IMR-90 (cell line): ENCODE results near the gene GGNBP2. TPM values are rescaled to one million over a fixed set of nuclear protein-coding genes. Genes with fewer than 3 reads are reported as not detected.

Experiments used
- ATAC-seq: fragments of 200-7000 bp; cut with Tn5 transposase; 2 replicates; pipeline ENCODE4 v1.9.1; 2020; ENCODE audit warnings: low read depth, mild to moderate bottlenecking, moderate library complexity
- BruUV-seq: library from RNA; stranded (reverse); fragments of 400-500 nt; replicated peaks from 2 replicates; lab custom pipeline; 2021; lab: Mats Ljungman, UMichigan
- CTCF ChIA-PET: fragments of 300-600 bp; formaldehyde crosslinking; extraction: SDS; loops from one replicate; lab custom pipeline; 2021; ENCODE audit warnings: antibody characterized with exemption; lab: Yijun Ruan, JAX
- POLR2A ChIA-PET: fragments of 300-600 bp; sonication (Branson Sonifier 250); formaldehyde crosslinking; loops from one replicate; lab custom pipeline; 2022; ENCODE audit warnings: antibody characterized with exemption; ENCODE audit not compliant: unreplicated experiment; lab: Charles Lee
- DNase-seq: peaks from one replicate; pipeline ENCODE4 v3.0.0; 2013
- H2AFZ ChIP-seq: replicated peaks from 2 replicates; pipeline ENCODE3; 2013; ENCODE audit warnings: low read length, mild to moderate bottlenecking; ENCODE audit not compliant: poor library complexity
- H2AK5ac ChIP-seq: 2 replicates; pipeline ENCODE4 v1.6.1; 2013; ENCODE audit warnings: low read depth, low read length, inconsistent platforms
- H2AK9ac ChIP-seq: replicated peaks from 2 replicates; pipeline ENCODE3; 2013; ENCODE audit warnings: mild to moderate bottlenecking, low read depth, low read length, moderate library complexity; ENCODE audit not compliant: poor library complexity
- H2BK120ac ChIP-seq: 2 replicates; pipeline ENCODE4 v1.6.1; 2013; ENCODE audit warnings: low read depth, low read length, inconsistent platforms
- H2BK15ac ChIP-seq: 3 replicates; pipeline ENCODE4 v1.6.1; 2013; ENCODE audit warnings: low read depth, low read length, inconsistent platforms
- H2BK20ac ChIP-seq: 2 replicates; pipeline ENCODE4 v1.6.1; 2013; ENCODE audit warnings: low read depth, mild to moderate bottlenecking, inconsistent platforms, low read length, moderate library complexity
- H2BK5ac ChIP-seq: 2 replicates; pipeline ENCODE4 v1.6.1; 2013; ENCODE audit warnings: mild to moderate bottlenecking, low read depth, low read length, inconsistent platforms; ENCODE audit not compliant: poor library complexity, severe bottlenecking
- H3K14ac ChIP-seq: replicated peaks from 2 replicates; pipeline ENCODE4 v1.6.1; 2013; ENCODE audit warnings: low read depth, low read length, inconsistent platforms
- H3K18ac ChIP-seq: 2 replicates; pipeline ENCODE4 v1.6.1; 2013; ENCODE audit warnings: low read depth, low read length, control low read depth
- H3K23ac ChIP-seq: 2 replicates; pipeline ENCODE4 v1.6.1; 2013; ENCODE audit warnings: low read depth, low read length, inconsistent platforms
- H3K27ac ChIP-seq: 2 replicates; pipeline ENCODE4 v1.5.1; 2013; ENCODE audit warnings: mild to moderate bottlenecking, control low read depth, low read length; ENCODE audit not compliant: insufficient read depth
- H3K27me3 ChIP-seq: 2 replicates; pipeline ENCODE4 v1.6.1; 2013; ENCODE audit warnings: low read length; ENCODE audit not compliant: control insufficient read depth, insufficient read depth
- H3K36me3 ChIP-seq: 2 replicates; pipeline ENCODE4 v1.6.1; 2013; ENCODE audit warnings: low read length, mixed read lengths; ENCODE audit not compliant: control insufficient read depth, insufficient read depth
- H3K4ac ChIP-seq: 2 replicates; pipeline ENCODE4 v1.6.1; 2013; ENCODE audit warnings: low read depth, low read length, inconsistent platforms
- H3K4me1 ChIP-seq: 2 replicates; pipeline ENCODE4 v1.6.1; 2013; ENCODE audit warnings: low read length, mixed read lengths; ENCODE audit not compliant: control insufficient read depth, insufficient read depth
- H3K4me2 ChIP-seq: 2 replicates; pipeline ENCODE4 v1.6.1; 2013; ENCODE audit warnings: low read depth, mild to moderate bottlenecking, control low read depth, low read length, moderate library complexity
- H3K4me3 ChIP-seq: 2 replicates; pipeline ENCODE4 v1.5.1; 2013; ENCODE audit warnings: low read depth, mild to moderate bottlenecking, control low read depth, low read length, moderate library complexity; ENCODE audit not compliant: insufficient read depth
- H3K56ac ChIP-seq: 2 replicates; pipeline ENCODE4 v1.6.1; 2013; ENCODE audit warnings: low read length, inconsistent platforms; ENCODE audit not compliant: insufficient read depth; ENCODE audit errors: extremely low read depth
- H3K79me1 ChIP-seq, 2 experiments: 2 replicates each; pipeline ENCODE4 v1.6.1; 2013; ENCODE audit warnings: low read length in 2 of 2, inconsistent platforms in 1 of 2, low read depth in 1 of 2
- H3K9ac ChIP-seq: 2 replicates; pipeline ENCODE4 v1.6.1; 2013; ENCODE audit warnings: low read depth, low read length, control low read depth
- H3K9me1 ChIP-seq: 2 replicates; pipeline ENCODE4 v1.6.1; 2013; ENCODE audit warnings: low read length, inconsistent platforms; ENCODE audit not compliant: insufficient read depth
- H3K9me3 ChIP-seq: 2 replicates; pipeline ENCODE4 v1.6.1; 2013; ENCODE audit warnings: low read length; ENCODE audit not compliant: control insufficient read depth, insufficient read depth
- H4K20me1 ChIP-seq: 2 replicates; pipeline ENCODE4 v1.6.1; 2013; ENCODE audit warnings: low read length, inconsistent platforms; ENCODE audit not compliant: insufficient read depth
- H4K5ac ChIP-seq: 2 replicates; pipeline ENCODE4 v1.6.1; 2013; ENCODE audit warnings: mild to moderate bottlenecking, low read depth, low read length, control low read depth
- H4K8ac ChIP-seq, 2 experiments: 2 replicates each; pipeline ENCODE4 v1.6.1; 2013; ENCODE audit warnings: low read depth in 2 of 2, low read length in 2 of 2, control low read depth in 1 of 2, inconsistent platforms in 1 of 2
- H4K91ac ChIP-seq: 2 replicates; pipeline ENCODE4 v1.6.1; 2013; ENCODE audit warnings: low read depth, low read length, inconsistent platforms; ENCODE audit not compliant: insufficient read depth
- BHLHE40 ChIP-seq: fragments of 150-350 bp; IDR thresholded peaks from 2 replicates; pipeline ENCODE4 v1.6.1; 2016; ENCODE audit warnings: mild to moderate bottlenecking, low read depth, low read length
- CEBPB ChIP-seq: IDR thresholded peaks from 2 replicates; pipeline ENCODE4 v1.6.1; 2012; ENCODE audit warnings: low read depth, low read length, improper control_type of control experiment
- CHD1 ChIP-seq: IDR thresholded peaks from 2 replicates; pipeline ENCODE4 v1.6.1; 2012; ENCODE audit warnings: low read depth, low read length, improper control_type of control experiment
- CTCF ChIP-seq: conservative IDR thresholded peaks from 2 replicates; pipeline ENCODE4 v1.5.1; 2012; ENCODE audit warnings: mild to moderate bottlenecking, low read depth, low read length, improper control_type of control experiment
- ELK1 ChIP-seq: fragments of 150-350 bp; IDR thresholded peaks from 2 replicates; pipeline ENCODE4 v1.6.1; 2016; ENCODE audit warnings: low read depth, mild to moderate bottlenecking, low read length, moderate library complexity, borderline replicate concordance
- FOS ChIP-seq: fragments of 150-350 bp; IDR thresholded peaks from 2 replicates; pipeline ENCODE4 v1.6.1; 2016; ENCODE audit warnings: low read depth, low read length
- MAFK ChIP-seq: IDR thresholded peaks from 2 replicates; pipeline ENCODE4 v1.6.1; 2012; ENCODE audit warnings: low read depth, low read length, improper control_type of control experiment
- RAD21 ChIP-seq: IDR thresholded peaks from 2 replicates; pipeline ENCODE4 v1.6.1; 2012; ENCODE audit warnings: low read length, improper control_type of control experiment
- RCOR1 ChIP-seq: IDR thresholded peaks from 2 replicates; pipeline ENCODE4 v1.6.1; 2012; ENCODE audit warnings: mild to moderate bottlenecking, low read length, improper control_type of control experiment; ENCODE audit not compliant: insufficient replicate concordance
- SMC3 ChIP-seq: fragments of 150-350 bp; IDR thresholded peaks from 2 replicates; pipeline ENCODE4 v1.6.1; 2016; ENCODE audit warnings: low read depth, mild to moderate bottlenecking, antibody characterized with exemption, low read length, moderate library complexity
- WGBS, 2 experiments: methylation state at CpG; one replicate each; pipeline versions ENCODE4 v1.1.5 to v1.1.7; 2013; ENCODE audit warnings: missing lambda C conversion rate in 2 of 2; ENCODE audit not compliant: insufficient read length in 1 of 2; ENCODE audit errors: extremely low coverage in 2 of 2; 5-methylcytosine and 5-hydroxymethylcytosine counted together
- dilution Hi-C: fragments of 300-500 bp; cut with HindIII; formaldehyde crosslinking; loops from one replicate; pipeline ENCODE4 v1.14.3; 2018; ENCODE audit warnings: low sequenced_read_pairs; ENCODE audit not compliant: unreplicated experiment
- in situ Hi-C: fragments of 300-500 bp; cut with MboI; formaldehyde crosslinking; loops from 3 replicates; pipeline ENCODE4 v1.14.3; 2019; ENCODE audit warnings: low sequenced_read_pairs, inconsistent platforms, mixed read lengths
- intact Hi-C: fragments of 100-400 bp; cut with micrococcal nuclease; formaldehyde crosslinking; loops from 2 replicates; pipeline ENCODE4 v1.10.0; 2022
- polyA plus RNA-seq, 3 experiments: library from polyadenylated mRNA; depleted of rRNA; stranded (reverse); fragments of >200 nt; gene quantifications; 2 replicates each; pipeline ENCODE4 v1.2.3, GENCODE V29; 2012; ENCODE audit warnings: low replicate concordance in 1 of 3
- total RNA-seq: library from RNA; depleted of rRNA; stranded (reverse); fragments of >200 nt; gene quantifications from 2 replicates; pipeline ENCODE4 v1.2.3, GENCODE V29; 2012

GGNBP2 gene
- total and polyA plus RNA-seq, 2 of the 4 experiments (the other 2 are of a cell fraction), result 40.7 to 56.2 TPM

GRCh38 chr17:36614081-36614480 lies 69.4 kb downstream of the GGNBP2 start:
- no peak overlapping the region for H3K27ac ChIP-seq
- H3K18ac ChIP-seq, result no peak overlapping the region
- no peak overlapping the region for H2BK15ac ChIP-seq
- peaks cover 5% of the 10 kb centered on the region; the same call in 1 of the 2 replicates for H4K20me1 ChIP-seq
- no peak overlapping the region for H4K8ac ChIP-seq
- no peak overlapping the region for H3K4me3 ChIP-seq
- H2BK20ac ChIP-seq, result no peak overlapping the region
- no peak overlapping the region for H2AK9ac ChIP-seq
- no peak overlapping the region for H4K5ac ChIP-seq
- no peak overlapping the region for H4K91ac ChIP-seq
- intact Hi-C loops (no loop called here), dilution Hi-C loops (no loop called here), in situ Hi-C loops (no loop called here)
- H3K9me3 ChIP-seq, result no peaks in the 10 kb centered on the region
- BruUV-seq, result no TSS peak
- H3K4me2 ChIP-seq, result no peak overlapping the region
- DNase-seq (no peak), ATAC-seq (no peak)
- no peak overlapping the region for H2AFZ ChIP-seq
- no peaks in the 10 kb centered on the region for H3K79me1 ChIP-seq
- H2BK5ac ChIP-seq, result no peak overlapping the region
- no peaks in the 10 kb centered on the region for H3K4me1 ChIP-seq
- H3K23ac ChIP-seq, result no peak overlapping the region
- no peak overlapping the region for H2AK5ac ChIP-seq
- CTCF ChIA-PET, result interaction anchor here (1.2 kb wide), 1 partner anchor 11 kb away, joined by 3 read pairs; no protein-coding TSS in a partner anchor
- no peaks in the 10 kb centered on the region for H3K36me3 ChIP-seq
- TF ChIP-seq BHLHE40, result no peak
- no peak for TF ChIP-seq FOS
- TF ChIP-seq SMC3, result no peak
- TF ChIP-seq ELK1, result no peak
- TF ChIP-seq RAD21, result no peak
- no peak for TF ChIP-seq CHD1
- TF ChIP-seq CTCF, result no peak
- no peak for TF ChIP-seq MAFK
- TF ChIP-seq CEBPB, result no peak
- TF ChIP-seq RCOR1, result no peak
- no peak overlapping the region for H3K14ac ChIP-seq
- H3K9ac ChIP-seq, result no peak overlapping the region
- no peak overlapping the region for H3K56ac ChIP-seq
- peaks cover 12% of the 10 kb centered on the region; the same call in 1 of the 2 replicates for H3K9me1 ChIP-seq
- POLR2A ChIA-PET, result no interaction called here
- H3K4ac ChIP-seq, result no peak overlapping the region
- H2BK120ac ChIP-seq, result no peak overlapping the region
- 83% methylated on average over 2 of the region's 7 CpGs; no CpG with 5 or more reads in 1 of the 2 experiments for WGBS, 2 experiments
- peaks cover 4% of the 10 kb centered on the region; the same call in 1 of the 2 replicates for H3K27me3 ChIP-seq
